ENCODE data around the gene VSTM1. TPM values are rescaled to one million over a fixed set of nuclear protein-coding genes. Genes with fewer than 3 reads are reported as not detected.

Gene VSTM1
- total and polyA plus RNA-seq, 2 donors (not counting 3 experiments of a cell fraction or from before 2014, with no cell fraction given): not detected

DNA sequence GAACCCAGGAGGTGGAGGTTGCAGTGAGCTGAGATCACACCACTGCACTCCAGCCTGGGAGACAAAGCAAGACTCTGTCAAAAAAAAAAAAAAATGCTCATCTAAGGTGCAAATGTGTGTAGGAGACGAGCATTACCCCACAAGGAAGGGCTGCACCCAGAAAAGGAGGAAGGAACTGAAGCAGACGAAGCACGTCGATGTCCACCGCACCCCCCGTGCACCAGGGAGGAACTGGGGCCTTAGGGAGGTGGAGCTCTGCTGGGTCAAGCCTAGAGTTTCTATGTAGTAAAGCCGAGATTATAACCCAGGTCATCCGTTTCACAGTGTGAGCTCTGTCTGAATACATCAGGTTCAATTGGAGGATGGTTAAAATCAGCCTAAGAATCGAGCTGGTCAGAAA lies 1.1 kb downstream of the VSTM1 start:
- Histone ChIP-seq H3K4me3 (replicated peaks in 1 of 3; ENCODE audit: insufficient read depth in 1 of 3, low read depth in 1 of 3, low read length in 3 of 3) (no peak overlapping the region), H3K9ac (replicated peaks; ENCODE audit: extremely low read depth, insufficient read depth, low read length) (no peak overlapping the region), H3K9me3 (replicated peaks; ENCODE audit: control insufficient read depth, insufficient read depth, low read length) (no peaks in the 10 kb centered on the region), H3K27me3 (ENCODE audit: control insufficient read depth in 2 of 2, insufficient read depth in 2 of 2, low read length in 2 of 2) (no peaks in the 10 kb centered on the region), H2AFZ (ENCODE audit: low read depth, low read length) (no peak overlapping the region), H3K4me2 (ENCODE audit: insufficient read depth, low read length) (no peak overlapping the region), H3K36me3 (ENCODE audit: control insufficient read depth in 2 of 2, extremely low read depth in 1 of 2, insufficient read depth in 2 of 2, low read length in 2 of 2) (no peaks in the 10 kb centered on the region), H3K4me1 (ENCODE audit: control insufficient read depth, extremely low read depth, insufficient read depth, low read length) (no peaks in the 10 kb centered on the region), H3K27ac (ENCODE audit: insufficient read depth, low read depth, low read length) (no peak overlapping the region), H3K9me1 (replicated peaks; ENCODE audit: control insufficient read depth, extremely low read depth, insufficient read depth, low read length) (no peaks in the 10 kb centered on the region), H4K20me1 (replicated peaks; ENCODE audit: control insufficient read depth, extremely low read depth, insufficient read depth, low read length) (no peaks in the 10 kb centered on the region), H3K79me2 (ENCODE audit: control insufficient read depth, insufficient read depth, low read length) (no peaks in the 10 kb centered on the region)
- ChIA-PET CTCF (interaction anchor here (0.6 to 1.2 kb wide), 2 partner anchors 166 to 270 kb away, joined by 3 read pairs; no protein-coding TSS in a partner anchor), POLR2A (no interaction called here)
- TF ChIP-seq GATA2 (IDR thresholded peaks at IDR 0.05; ENCODE audit: insufficient read depth, insufficient read length, low read depth, low read length) (no peak), CTCF (IDR thresholded peaks at IDR 0.05; ENCODE audit: extremely low read depth in 1 of 2, insufficient read depth in 1 of 2, low read depth in 1 of 2, low read length in 2 of 2) (no peak), JUN (IDR thresholded peaks at IDR 0.05; ENCODE audit: borderline replicate concordance, insufficient read depth, insufficient read length, low read depth) (no peak), MAX (IDR thresholded peaks at IDR 0.05; ENCODE audit: insufficient read depth, insufficient read length) (no peak), EZH2 (IDR thresholded peaks at IDR 0.05; ENCODE audit: borderline replicate concordance, low read depth, low read length, severe bottlenecking) (no peak), POLR2AphosphoS5 (IDR thresholded peaks at IDR 0.05; ENCODE audit: insufficient read depth, low read depth, low read length) (no peak), MYC (IDR thresholded peaks at IDR 0.05; ENCODE audit: low read depth, low read length) (no peak), POLR2A (IDR thresholded peaks at IDR 0.05; ENCODE audit: low read depth, low read length) (no peak), FOS (IDR thresholded peaks at IDR 0.05; ENCODE audit: borderline replicate concordance, insufficient read depth, low read length) (no peak)
- dilution Hi-C loops (cut with MboI; ENCODE audit: extremely low pct_ligation_motif_present, low sequenced_read_pairs) (no loop called here), intact Hi-C loops (cut with micrococcal nuclease) (no loop called here)
- FAIRE-seq (no peak), DNase-seq (ENCODE audit: low read depth, low spot score) (no peak)
- BruUV-seq (replicated peaks): no TSS peak
